KG1 (cell line): ENCODE data around the gene MED29.

Experiments
- DNase-seq: peaks from one replicate; lab custom pipeline; 2025; lab: John Stamatoyannopoulos, UW

MED29 gene

GRCh38 chr19:39411081-39411831 lies 20.1 kb downstream of the MED29 start:
- no peak for DNase-seq

DNA sequence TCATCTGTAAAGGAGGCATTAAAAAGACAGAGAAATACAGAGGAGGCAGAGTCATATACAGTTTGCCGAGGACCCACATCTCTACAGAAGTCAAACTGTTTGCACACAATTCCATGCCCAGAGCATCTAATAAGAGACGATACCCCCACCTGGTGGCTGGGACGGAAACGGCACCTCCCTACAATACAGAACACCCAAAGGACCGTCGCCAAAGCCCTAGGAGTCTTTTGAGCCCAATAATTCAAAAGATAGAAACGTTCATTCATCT lies 20.6 kb downstream of the MED29 start:
- DNase-seq, result peak; percentile 99

DNA sequence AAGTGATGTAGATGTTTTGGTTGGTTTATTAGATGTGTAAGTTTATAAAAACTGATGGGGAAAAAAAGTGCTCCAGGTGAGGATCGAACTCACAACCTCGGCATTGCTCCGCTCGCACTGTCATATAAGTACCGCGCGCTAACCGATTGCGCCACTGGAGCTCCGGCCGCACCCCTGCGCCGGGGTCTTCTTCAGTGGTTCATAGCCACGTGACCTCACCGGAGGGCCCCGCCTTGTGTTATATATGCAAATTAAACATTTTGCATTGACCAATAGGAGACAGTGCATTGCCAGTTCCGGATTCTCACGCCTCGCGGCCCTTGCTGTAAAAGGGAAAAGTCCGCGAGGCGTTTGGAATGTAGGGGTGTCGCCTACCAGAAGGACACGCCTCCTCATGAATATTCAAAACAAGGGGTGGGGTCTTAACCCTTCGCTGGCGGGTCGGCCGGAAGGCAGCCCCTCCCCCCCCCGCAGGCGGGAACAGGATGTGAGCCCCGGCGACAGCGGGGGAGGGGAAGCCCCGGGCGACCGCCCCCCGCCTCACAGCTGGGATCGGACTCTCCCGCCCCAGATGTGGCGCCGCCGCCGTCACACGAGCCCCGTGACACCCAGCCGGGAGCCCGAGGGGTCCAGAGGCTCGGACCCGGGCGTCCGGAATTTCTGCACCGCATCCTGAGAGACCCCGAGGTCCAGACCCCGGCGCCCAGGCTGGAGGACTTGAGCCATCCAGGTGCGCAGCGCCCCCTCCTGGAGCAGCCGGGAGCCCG lies 21.1 kb downstream of the MED29 start, which contains the start of gene PLEKHG2:
TSS of gene PLEKHG2 (plus strand) at position 570 of the 767 bp plus-strand sequence. CDS start 1,418 bp downstream, outside the sequence.
- DNase-seq, result peak; percentile 99

- no peak for DNase-seq
Measured at GRCh38 chr19:39412867-39413271, 21.7 kb downstream of the MED29 start.

DNA sequence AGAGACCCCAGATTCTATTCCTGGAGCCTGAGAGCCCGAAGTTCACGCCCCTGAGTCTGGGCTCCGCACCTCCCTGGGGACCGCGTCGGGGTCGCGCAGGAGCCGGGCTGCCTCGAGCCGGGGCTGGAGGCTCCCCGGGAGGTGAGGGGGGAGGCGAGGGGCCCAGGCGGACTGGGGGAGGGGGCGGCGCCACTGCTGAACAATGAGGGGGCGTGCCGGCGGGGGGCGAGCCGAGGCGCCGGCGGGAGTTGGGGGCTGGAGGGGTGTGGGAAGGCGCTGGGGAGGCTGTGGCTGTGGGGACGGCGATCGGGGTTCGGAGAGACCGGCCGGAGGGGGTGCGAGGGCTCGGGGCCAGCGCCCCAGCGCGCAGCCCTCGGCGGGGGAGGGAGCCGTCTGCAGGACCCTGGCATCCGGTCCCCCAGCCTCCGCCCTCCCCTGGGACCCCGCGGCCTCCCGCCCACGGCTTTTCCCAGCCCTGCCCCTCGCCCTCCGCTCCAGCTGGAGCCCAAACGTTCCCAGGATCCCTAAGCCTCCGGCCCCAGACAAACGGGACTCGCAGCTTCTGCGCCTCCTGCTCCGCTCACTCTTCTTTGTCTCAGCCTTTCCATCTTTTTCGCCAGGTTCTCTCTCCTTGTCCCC lies 22.2 kb downstream of the MED29 start:
- DNase-seq, result no peak

DNA sequence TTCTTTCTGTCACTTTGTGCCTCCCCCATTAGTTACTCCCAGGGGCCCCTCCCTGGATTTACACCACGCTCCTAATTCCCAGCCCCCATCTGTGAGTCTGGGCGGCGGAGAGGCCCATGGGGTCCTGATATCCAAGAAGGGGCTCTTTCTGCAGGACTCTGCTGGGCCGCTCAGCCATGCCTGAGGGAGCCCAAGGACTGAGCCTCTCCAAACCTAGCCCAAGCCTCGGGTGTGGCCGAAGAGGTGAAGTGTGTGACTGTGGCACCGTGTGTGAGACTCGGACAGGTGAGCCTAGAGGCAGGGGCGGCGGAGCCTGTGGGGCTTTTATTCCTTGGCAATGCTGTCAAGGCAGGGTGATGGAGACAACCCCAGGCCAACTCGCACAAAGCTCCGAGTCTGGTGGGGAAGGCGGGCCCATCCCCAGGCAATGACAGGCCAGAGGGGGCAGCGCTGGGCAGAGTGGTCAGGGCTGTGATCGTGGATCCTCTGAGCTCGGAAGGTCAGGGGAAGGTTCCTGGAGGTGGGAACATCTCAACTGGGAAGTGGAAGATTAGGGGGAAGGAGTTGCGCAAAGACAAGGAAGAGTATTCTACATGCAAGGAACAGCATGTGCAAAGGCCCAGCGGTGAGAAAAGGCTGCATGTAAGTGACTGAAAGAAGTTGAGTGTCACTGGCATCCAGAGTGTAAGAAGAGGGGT lies 22.9 kb downstream of the MED29 start:
- no peak for DNase-seq

- DNase-seq, result no peak
Measured at GRCh38 chr19:39415111-39416046, 24.2 kb downstream of the MED29 start.

GRCh38 chr19:39416152-39417120 lies 25.3 kb downstream of the MED29 start:
- no peak for DNase-seq

GRCh38 chr19:39417463-39418181 lies 26.4 kb downstream of the MED29 start:
- DNase-seq, result no peak

- DNase-seq, result no peak
Measured at GRCh38 chr19:39419003-39419402, 27.8 kb downstream of the MED29 start.

DNA sequence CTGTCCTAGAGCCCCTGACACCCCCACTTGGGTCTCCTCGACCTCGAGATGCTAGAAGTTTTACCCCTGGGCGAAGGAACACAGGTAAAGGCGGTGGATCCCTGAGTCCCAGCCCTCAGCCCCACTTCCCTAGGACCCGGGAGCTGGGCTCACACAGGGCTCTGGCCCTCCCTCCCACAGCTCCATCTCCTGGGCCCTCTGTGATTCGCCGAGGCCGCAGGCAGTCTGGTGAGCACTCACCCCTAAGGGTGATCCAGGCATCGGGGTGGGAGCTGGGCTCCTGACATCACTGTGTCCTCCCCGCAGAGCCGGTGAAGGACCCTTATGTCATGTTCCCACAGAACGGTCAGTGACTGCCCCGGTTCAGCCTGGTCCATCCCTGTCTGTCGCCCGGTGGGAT lies 29.6 kb downstream of the MED29 start:
- no peak for DNase-seq

DNA sequence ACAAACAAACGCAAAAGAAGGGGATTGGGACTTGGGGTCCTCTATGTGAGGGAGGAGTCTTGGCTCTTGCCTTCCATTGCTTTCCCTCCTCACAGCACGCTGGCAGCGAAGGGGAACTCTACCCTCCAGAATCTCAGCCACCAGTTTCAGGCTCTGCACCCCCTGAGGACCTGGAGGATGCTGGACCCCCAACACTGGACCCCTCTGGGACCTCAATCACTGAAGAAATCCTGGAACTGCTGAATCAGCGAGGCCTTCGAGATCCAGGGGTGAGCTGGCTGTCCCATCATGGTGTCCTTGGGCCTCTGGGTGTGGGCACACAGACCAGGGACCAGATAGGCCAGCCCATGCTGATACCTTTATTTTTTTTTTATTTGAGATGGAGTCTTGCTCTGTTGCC lies 30.8 kb downstream of the MED29 start:
- DNase-seq, result no peak

- no peak for DNase-seq
Measured at GRCh38 chr19:39423258-39424086, 32.3 kb downstream of the MED29 start.

- no peak for DNase-seq
Measured at GRCh38 chr19:39424934-39425333, 33.8 kb downstream of the MED29 start.

DNA sequence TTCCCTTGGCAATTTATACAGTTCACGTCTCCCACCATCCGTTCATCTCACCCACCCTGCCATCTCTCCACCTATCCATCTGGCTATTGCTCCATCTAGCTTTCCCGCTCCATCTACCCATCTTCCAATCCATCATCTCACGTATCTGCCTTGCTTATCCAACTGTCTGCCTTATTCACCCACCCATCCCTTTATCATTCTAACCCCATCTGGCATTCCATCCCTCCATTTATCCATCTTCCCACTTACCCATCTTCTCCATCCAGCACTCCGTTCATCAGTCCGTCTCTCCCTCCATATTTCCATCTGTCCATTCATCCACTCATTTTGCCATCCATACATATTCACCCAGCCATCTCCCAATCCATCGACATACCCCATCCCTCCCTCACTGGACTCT lies 34.6 kb downstream of the MED29 start:
- DNase-seq, result no peak

DNA sequence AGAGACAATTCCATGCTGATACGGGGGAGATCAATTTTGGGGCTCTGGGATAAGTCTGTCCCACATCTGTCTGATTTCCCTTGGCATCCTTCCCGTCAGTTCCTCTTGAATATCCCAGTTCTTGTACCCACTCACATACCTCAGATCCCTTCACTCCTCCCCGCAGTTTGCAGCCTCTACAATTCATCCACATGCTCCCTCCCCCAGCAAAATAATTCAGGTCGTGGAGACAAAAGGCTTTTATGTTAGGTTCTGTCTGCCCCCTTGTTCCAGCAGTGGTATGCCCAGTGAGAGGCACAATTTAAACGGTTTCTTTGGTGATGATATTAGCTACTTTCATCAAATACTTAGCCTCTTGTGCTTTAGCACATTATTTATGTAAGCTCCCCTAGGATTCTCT lies 35.0 kb downstream of the MED29 start:
- no peak for DNase-seq

GRCh38 chr19:39427707-39428106 lies 36.5 kb downstream of the MED29 start:
- DNase-seq, result no peak

DNA sequence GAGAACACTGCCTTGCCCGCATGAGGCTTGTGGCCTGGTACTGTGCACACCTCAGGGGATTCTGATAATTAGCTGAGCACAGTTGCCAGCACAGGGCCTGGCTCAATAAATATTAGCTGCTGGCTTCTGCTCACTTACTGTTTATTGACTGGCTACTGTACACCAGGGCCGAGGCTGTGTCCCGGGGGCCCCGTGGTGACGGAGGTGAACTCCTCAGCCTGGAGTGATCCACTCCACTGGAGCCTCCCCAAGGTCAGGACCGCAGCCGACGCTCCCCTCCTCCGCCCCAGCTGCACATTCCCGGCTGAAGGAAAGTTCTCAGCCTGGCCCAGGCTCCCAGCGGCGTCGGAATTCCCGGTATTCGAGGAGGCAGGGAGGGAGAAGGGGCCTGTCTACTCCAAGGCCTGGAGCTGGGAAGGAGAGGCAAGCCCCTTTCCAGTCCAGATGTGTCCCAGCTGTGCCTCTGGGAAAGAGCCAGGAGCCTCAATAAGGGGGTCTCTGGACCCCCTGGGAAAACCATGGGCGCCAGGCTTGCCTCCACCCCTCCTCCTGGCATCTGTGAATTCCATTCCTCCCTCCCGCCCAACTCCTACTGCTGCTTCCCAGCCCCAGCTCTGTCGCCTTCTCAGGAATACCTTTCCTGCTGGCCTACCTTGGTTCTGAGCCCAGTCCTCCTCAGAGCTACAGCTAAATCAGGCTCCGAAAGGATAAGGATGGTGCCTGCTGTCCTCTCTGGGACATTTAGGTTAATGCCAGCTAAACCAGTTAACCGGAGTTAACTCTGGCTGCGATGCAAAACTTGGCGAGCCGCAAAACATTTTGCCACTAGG lies 37.3 kb downstream of the MED29 start:
- no peak for DNase-seq
